Measurements from ENCODE around the gene PNMA8B. TPM values are rescaled to one million over a fixed set of nuclear protein-coding genes. Genes with fewer than 3 reads are reported as not detected.
A peak's percentile ranks its signal among the peaks of the same experiment; 100 is the strongest.

The PNMA8B gene, protein sequence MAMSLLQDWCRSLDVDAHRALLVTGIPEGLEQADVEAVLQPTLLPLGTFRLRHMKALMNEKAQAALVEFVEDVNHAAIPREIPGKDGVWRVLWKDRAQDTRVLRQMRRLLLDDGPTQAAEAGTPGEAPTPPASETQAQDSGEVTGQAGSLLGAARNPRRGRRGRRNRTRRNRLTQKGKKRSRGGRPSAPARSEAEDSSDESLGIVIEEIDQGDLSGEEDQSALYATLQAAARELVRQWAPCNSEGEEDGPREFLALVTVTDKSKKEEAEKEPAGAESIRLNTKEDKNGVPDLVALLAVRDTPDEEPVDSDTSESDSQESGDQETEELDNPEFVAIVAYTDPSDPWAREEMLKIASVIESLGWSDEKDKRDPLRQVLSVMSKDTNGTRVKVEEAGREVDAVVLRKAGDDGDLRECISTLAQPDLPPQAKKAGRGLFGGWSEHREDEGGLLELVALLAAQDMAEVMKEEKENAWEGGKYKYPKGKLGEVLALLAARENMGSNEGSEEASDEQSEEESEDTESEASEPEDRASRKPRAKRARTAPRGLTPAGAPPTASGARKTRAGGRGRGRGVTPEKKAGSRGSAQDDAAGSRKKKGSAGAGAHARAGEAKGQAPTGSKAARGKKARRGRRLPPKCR
- total RNA-seq (ENCODE audit: unreplicated experiment) = 1.3 TPM
- long read RNA-seq = 0 reads

DNA sequence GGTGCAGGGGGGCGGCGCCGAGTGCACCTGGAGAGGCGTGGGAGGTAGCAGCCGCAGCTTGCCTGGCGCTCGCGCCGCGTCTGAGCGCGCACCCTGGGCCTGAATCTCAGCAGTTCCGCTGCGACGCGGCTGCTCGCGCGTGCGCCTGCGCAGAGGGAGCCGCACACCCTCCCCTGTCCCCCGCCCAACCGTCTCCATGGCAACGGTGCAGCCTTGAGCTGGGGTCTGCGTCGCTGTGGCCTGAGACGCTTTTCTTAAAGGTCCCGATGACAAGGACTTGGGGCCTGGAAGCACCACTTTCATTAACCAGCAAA lies at the start of gene PNMA8B:
Gene PNMA8B, minus strand, starts transcription at position 82 of the 314 bp plus-strand sequence. CDS start 402 bp downstream, outside the sequence.
- TF ChIP-seq, protein P1, sequence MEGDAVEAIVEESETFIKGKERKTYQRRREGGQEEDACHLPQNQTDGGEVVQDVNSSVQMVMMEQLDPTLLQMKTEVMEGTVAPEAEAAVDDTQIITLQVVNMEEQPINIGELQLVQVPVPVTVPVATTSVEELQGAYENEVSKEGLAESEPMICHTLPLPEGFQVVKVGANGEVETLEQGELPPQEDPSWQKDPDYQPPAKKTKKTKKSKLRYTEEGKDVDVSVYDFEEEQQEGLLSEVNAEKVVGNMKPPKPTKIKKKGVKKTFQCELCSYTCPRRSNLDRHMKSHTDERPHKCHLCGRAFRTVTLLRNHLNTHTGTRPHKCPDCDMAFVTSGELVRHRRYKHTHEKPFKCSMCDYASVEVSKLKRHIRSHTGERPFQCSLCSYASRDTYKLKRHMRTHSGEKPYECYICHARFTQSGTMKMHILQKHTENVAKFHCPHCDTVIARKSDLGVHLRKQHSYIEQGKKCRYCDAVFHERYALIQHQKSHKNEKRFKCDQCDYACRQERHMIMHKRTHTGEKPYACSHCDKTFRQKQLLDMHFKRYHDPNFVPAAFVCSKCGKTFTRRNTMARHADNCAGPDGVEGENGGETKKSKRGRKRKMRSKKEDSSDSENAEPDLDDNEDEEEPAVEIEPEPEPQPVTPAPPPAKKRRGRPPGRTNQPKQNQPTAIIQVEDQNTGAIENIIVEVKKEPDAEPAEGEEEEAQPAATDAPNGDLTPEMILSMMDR (IDR thresholded peaks at IDR 0.05; ENCODE audit: unreplicated experiment) = no peak
- H3K4me1 Mint-ChIP-seq (ENCODE audit: unreplicated experiment) = no peaks in the 10 kb centered on the region
- H3K36me3 Mint-ChIP-seq (ENCODE audit: low read depth, unreplicated experiment) = no peaks in the 10 kb centered on the region
- H3K27ac Mint-ChIP-seq (ENCODE audit: unreplicated experiment) = no peak within 1 kb of the TSS
- H3K4me3 Mint-ChIP-seq (ENCODE audit: unreplicated experiment) = peak within 1 kb of the TSS; percentile 71
- H3K9me3 Mint-ChIP-seq (ENCODE audit: unreplicated experiment) = no peaks in the 10 kb centered on the region
- peaks cover 19% of the 10 kb centered on the region for H3K27me3 Mint-ChIP-seq (ENCODE audit: unreplicated experiment)
- peak; percentile 85 for DNase-seq (ENCODE audit: low spot score)

DNA sequence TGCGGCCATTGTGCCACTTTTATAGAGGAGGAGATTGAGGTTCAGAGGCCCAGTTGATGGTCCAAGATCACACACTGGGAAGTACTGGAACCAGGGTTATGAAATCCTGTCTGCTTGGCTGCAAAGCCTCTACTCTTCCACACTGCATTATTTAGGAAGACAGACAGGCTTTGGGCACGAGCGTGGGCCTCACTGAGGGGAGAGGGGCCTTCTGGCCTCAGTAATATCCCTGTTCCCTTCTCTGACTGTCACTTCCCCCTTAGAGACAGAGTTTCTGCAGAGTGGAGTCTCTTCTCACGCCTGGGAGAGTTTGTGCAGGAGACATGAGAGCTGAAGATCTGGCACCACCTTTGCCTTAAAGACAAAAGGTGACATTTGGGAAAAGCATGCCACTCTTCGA lies 49.0 kb upstream of the PNMA8B start:
- DNase-seq (ENCODE audit: low spot score) = no peak
- H3K27me3 Mint-ChIP-seq (ENCODE audit: unreplicated experiment) = peaks cover 5% of the 10 kb centered on the region
- TF ChIP-seq, protein P1 (IDR thresholded peaks at IDR 0.05; ENCODE audit: unreplicated experiment) = no peak
- H3K4me1 Mint-ChIP-seq (ENCODE audit: unreplicated experiment) = peaks cover 4% of the 10 kb centered on the region
- no peak overlapping the region for H3K27ac Mint-ChIP-seq (ENCODE audit: unreplicated experiment)
- H3K36me3 Mint-ChIP-seq (ENCODE audit: low read depth, unreplicated experiment) = no peaks in the 10 kb centered on the region
- no peaks in the 10 kb centered on the region for H3K9me3 Mint-ChIP-seq (ENCODE audit: unreplicated experiment)
- H3K4me3 Mint-ChIP-seq (ENCODE audit: unreplicated experiment) = no peak overlapping the region

DNA sequence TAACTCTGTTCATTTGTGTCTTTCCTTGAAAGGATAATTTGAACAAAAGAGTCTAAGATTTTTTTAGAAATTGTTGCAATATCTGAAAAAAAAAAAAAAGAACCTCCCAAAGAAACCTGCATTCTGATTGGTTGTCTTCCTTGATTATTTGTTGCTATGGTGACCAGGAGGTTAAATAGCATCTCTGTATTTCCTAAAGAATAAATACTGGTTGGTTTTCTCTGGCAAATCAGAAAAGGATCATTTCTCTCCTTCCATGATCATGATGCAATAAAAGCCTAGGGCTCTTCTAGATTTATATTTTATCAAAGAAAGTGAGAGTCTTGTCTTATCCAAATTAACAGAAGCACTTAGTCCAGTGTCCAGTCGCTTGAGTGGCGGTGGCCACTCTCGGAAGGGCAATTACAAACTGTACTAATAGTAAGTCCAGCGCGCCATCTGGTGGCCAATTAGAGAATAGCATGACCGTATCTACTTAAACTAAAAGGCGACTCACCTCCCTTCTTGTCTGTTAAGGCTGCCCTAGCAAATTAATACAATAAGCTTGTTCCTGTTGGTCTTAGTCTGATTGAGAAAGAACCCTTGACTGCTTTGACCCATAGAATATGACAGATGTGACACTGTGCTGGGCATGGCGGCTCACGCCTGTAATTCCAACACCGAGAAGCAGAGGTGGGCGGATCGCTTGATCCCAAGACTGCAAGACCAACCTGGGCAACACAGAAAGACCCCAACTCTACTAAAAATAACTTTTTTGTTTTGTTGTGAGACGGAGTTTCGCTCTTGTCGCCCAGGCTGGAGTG lies 47.0 kb upstream of the PNMA8B start:
- H3K27ac Mint-ChIP-seq (ENCODE audit: unreplicated experiment) = peak overlapping the region; percentile 9
- H3K27me3 Mint-ChIP-seq (ENCODE audit: unreplicated experiment) = peaks cover 3% of the 10 kb centered on the region
- peak; percentile 86 for DNase-seq (ENCODE audit: low spot score)
- H3K4me1 Mint-ChIP-seq (ENCODE audit: unreplicated experiment) = peaks cover 4% of the 10 kb centered on the region
- TF ChIP-seq, protein P1 (IDR thresholded peaks at IDR 0.05; ENCODE audit: unreplicated experiment) = peak; percentile 98
- H3K9me3 Mint-ChIP-seq (ENCODE audit: unreplicated experiment) = no peaks in the 10 kb centered on the region
- H3K36me3 Mint-ChIP-seq (ENCODE audit: low read depth, unreplicated experiment) = no peaks in the 10 kb centered on the region
- H3K4me3 Mint-ChIP-seq (ENCODE audit: unreplicated experiment) = no peak overlapping the region

DNA sequence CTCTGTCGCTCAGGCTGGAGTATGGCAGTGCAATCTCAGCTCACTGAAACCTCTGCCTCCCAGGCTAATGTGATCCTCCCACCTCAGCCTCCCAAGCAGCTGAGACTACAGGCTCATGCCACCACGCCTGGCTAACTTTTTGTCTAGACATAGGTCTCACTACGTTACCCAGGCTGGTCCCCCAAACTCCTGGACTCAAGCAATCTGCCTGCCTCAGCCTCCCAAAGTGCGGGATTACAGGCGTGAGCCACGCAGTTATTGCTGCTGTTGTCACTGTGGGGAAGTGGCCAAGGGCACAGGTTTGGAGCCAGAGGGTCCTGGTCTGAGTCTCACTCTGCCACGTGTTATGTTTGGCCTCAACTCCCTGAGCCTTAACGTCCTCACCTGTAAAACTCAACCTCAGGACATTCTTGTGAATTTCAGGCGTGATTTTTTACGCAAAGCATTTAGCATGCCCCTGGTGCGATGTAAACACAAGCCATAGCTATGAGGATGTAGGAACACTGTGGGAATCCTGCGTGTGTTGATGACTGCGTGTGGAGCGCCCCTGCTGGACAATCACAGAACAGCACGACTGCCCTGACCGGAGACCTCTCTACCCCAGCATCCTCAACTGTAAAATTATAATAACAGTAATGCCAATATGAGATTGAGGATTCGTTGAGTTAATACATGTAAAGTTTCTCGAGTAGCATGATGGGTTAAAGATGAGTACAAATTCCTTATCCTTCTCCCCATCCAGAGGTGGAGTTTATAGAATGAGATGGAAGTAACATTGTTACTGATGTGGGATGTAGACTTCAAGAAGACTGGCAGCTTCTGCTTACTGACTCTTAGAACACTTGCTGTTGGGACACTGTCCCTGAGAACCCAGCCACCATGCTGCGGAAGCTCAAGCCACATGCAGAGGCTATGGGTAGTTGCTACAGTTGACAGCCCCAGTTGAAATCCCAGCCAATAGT lies 41.8 kb upstream of the PNMA8B start:
- DNase-seq (ENCODE audit: low spot score) = peak; percentile 77

More for the DNA sequence above, 41.8 kb upstream of the PNMA8B start:
- peaks cover 1% of the 10 kb centered on the region for H3K27me3 Mint-ChIP-seq (ENCODE audit: unreplicated experiment)
- TF ChIP-seq, protein P1 (IDR thresholded peaks at IDR 0.05; ENCODE audit: unreplicated experiment) = peak; percentile 87
- H3K4me1 Mint-ChIP-seq (ENCODE audit: unreplicated experiment) = no peaks in the 10 kb centered on the region
- no peaks in the 10 kb centered on the region for H3K36me3 Mint-ChIP-seq (ENCODE audit: low read depth, unreplicated experiment)
- no peaks in the 10 kb centered on the region for H3K9me3 Mint-ChIP-seq (ENCODE audit: unreplicated experiment)
- no peak overlapping the region for H3K4me3 Mint-ChIP-seq (ENCODE audit: unreplicated experiment)
- no peak overlapping the region for H3K27ac Mint-ChIP-seq (ENCODE audit: unreplicated experiment)

Data from endothelial cell (in vitro differentiated cells).